H1 (cell line): ENCODE results near the gene SCAF1. TPM values are rescaled to one million over a fixed set of nuclear protein-coding genes. Genes with fewer than 3 reads are reported as not detected.

ENCODE experiments used
- ASH2L ChIP-seq: fragments of 200-600, 300-600 bp; sonication (generic); IDR thresholded peaks from one replicate; pipeline ENCODE4 v1.7.1; 2017; ENCODE audit warnings: low read length
- CEBPB ChIP-seq: IDR thresholded peaks from 2 replicates; pipeline ENCODE4 v1.6.1; 2012; ENCODE audit warnings: low read depth, low read length
- CHD2 ChIP-seq: IDR thresholded peaks from 2 replicates; pipeline ENCODE4 v1.6.1; 2012; ENCODE audit warnings: low read length, improper control_type of control experiment
- FOSL1 ChIP-seq: IDR thresholded peaks from 2 replicates; pipeline ENCODE4 v1.6.1; 2011; ENCODE audit warnings: mild to moderate bottlenecking, low read depth, low read length, moderate library complexity; ENCODE audit not compliant: insufficient read depth
- HDAC2 ChIP-seq, 2 experiments: fragments of 300-600 bp in 1 of 2; sonication (generic) in 1 of 2; IDR thresholded peaks; 2 replicates each; pipeline ENCODE4 v1.6.1; 2011 to 2012; ENCODE audit warnings: low read depth in 2 of 2, low read length in 2 of 2, mild to moderate bottlenecking in 2 of 2, moderate library complexity in 2 of 2, borderline replicate concordance in 1 of 2, inconsistent platforms in 1 of 2
- HDAC6 ChIP-seq: IDR thresholded peaks from one replicate; pipeline ENCODE4 v1.7.1; 2012; ENCODE audit warnings: low read depth, mild to moderate bottlenecking, inconsistent platforms, low read length, moderate library complexity
- JUN ChIP-seq: IDR thresholded peaks from 2 replicates; pipeline ENCODE4 v1.6.1; 2011; ENCODE audit warnings: low read depth, mild to moderate bottlenecking, improper control_type of control experiment, low read length
- JUND ChIP-seq: IDR thresholded peaks from 2 replicates; pipeline ENCODE4 v1.6.1; 2011; ENCODE audit warnings: mild to moderate bottlenecking, improper control_type of control experiment, low read length
- POU5F1 ChIP-seq: IDR thresholded peaks from 2 replicates; pipeline ENCODE4 v1.6.1; 2011; ENCODE audit warnings: low read depth, mild to moderate bottlenecking, low read length, moderate library complexity
- RXRA ChIP-seq: IDR thresholded peaks from 2 replicates; pipeline ENCODE4 v1.6.1; 2011; ENCODE audit warnings: low read depth, mild to moderate bottlenecking, low read length, moderate library complexity; ENCODE audit not compliant: insufficient read depth
- SAP30 ChIP-seq: fragments of 300-600 bp; sonication (generic); IDR thresholded peaks from 2 replicates; pipeline ENCODE4 v1.7.1; 2012; ENCODE audit warnings: low read length, moderate library complexity, mild to moderate bottlenecking, inconsistent platforms; ENCODE audit not compliant: insufficient read depth, insufficient replicate concordance
- SP2 ChIP-seq: IDR thresholded peaks from 2 replicates; pipeline ENCODE4 v1.6.1; 2012; ENCODE audit warnings: mild to moderate bottlenecking, low read length, inconsistent platforms
- SP4 ChIP-seq: IDR thresholded peaks from 2 replicates; pipeline ENCODE4 v1.6.1; 2012; ENCODE audit warnings: low read length, inconsistent platforms
- SUZ12 ChIP-seq: fragments of 200-600 bp; sonication (generic); IDR thresholded peaks from 2 replicates; pipeline ENCODE4 v1.6.1; 2012; ENCODE audit warnings: mild to moderate bottlenecking, inconsistent platforms, low read length, moderate library complexity, mixed read lengths
- polyA plus RNA-seq, 7 experiments: library from polyadenylated mRNA; depleted of rRNA in 3 of 7; stranded (reverse) in 5 of 7; unstranded in 2 of 7; fragments of >200 nt in 5 of 7; fragments of 200-250 nt in 2 of 7; gene quantifications; 1 replicate in 5 of 7; 2 replicates in 1 of 7; 4 replicates in 1 of 7; pipeline versions ENCODE4 v1.2.1 to v1.2.3, GENCODE V29; 2011 to 2013; ENCODE audit warnings: missing spikeins in 2 of 7, mixed read lengths in 2 of 7
- total RNA-seq: library from RNA; stranded (reverse); fragmentation: NEBNext Ultra II Directional; extraction: Animal tissue kit (Norgen Biotek cat#: 25700); gene quantifications from 2 replicates; pipeline ENCODE4 v1.2.1, GENCODE V29; 2021

The SCAF1 gene
- total and polyA plus RNA-seq, 2 of the 8 experiments (the other 6 are each of a cell fraction or from before 2014, with no cell fraction given): 9.7 to 81.7 TPM

GRCh38 chr19:49641688-49642491, at the start of gene SCAF1 (continued):
- TF ChIP-seq CHD2: peak; percentile 82
- peak; percentile 93 for TF ChIP-seq SP4
- peak; percentile 36 for TF ChIP-seq ASH2L
- no peak for TF ChIP-seq FOSL1
- TF ChIP-seq HDAC2 (IDR thresholded peaks at IDR 0.05; ENCODE audit: borderline replicate concordance in 1 of 2, low read depth in 2 of 2, low read length in 2 of 2): peak; percentile 98 to 99
- peak; percentile 65; the same call in 1 of the 2 replicates for TF ChIP-seq SUZ12
- TF ChIP-seq SP2: no peak
- TF ChIP-seq JUN: no peak
- TF ChIP-seq POU5F1: no peak
- no peak for TF ChIP-seq HDAC6
- peak; percentile 72 for TF ChIP-seq CEBPB
- no peak for TF ChIP-seq RXRA
- TF ChIP-seq JUND: peak; percentile 77
- TF ChIP-seq SAP30: no peak
